DND-41 (cell line): ENCODE data around the gene R3HDM1.

ENCODE experiments used
- ATAC-seq: fragments of 200-7000 bp; cut with Tn5 transposase; 3 replicates; pipeline ENCODE4 v1.9.1; 2021; ENCODE audit warnings: low read depth; ENCODE audit not compliant: insufficient read depth
- DNase-seq: peaks from one replicate; pipeline ENCODE4 v3.0.0-alpha.2; 2020
- H2AFZ ChIP-seq: 2 replicates; pipeline ENCODE4 v1.6.0; 2012; ENCODE audit warnings: low read depth, low read length
- H3K27ac ChIP-seq: 2 replicates; pipeline ENCODE4 v1.5.1; 2012; ENCODE audit warnings: low read length, inconsistent platforms
- H3K27me3 ChIP-seq: fragments of 200-600 bp; sonication (generic); 2 replicates; pipeline ENCODE4 v1.6.0; 2012; ENCODE audit warnings: low read length, mild to moderate bottlenecking, inconsistent platforms; ENCODE audit not compliant: insufficient read depth, poor library complexity
- H3K36me3 ChIP-seq: 2 replicates; pipeline ENCODE4 v1.5.1; 2012; ENCODE audit warnings: low read length, inconsistent platforms; ENCODE audit not compliant: insufficient read depth
- H3K4me1 ChIP-seq: 2 replicates; pipeline ENCODE4 v1.5.1; 2012; ENCODE audit warnings: mild to moderate bottlenecking, low read length; ENCODE audit not compliant: insufficient read depth
- H3K4me2 ChIP-seq: 2 replicates; pipeline ENCODE4 v1.6.0; 2012; ENCODE audit warnings: mild to moderate bottlenecking, moderate library complexity, low read length, inconsistent platforms; ENCODE audit not compliant: insufficient read depth
- H3K4me3 ChIP-seq, 2 experiments: fragments of 200-600 bp in 1 of 2; shearing (Covaris generic) in 1 of 2; 2 replicates each; pipeline ENCODE4 v1.5.1; 2012 to 2016; ENCODE audit warnings: inconsistent platforms in 2 of 2, low read length in 2 of 2, mild to moderate bottlenecking in 2 of 2, low read depth in 1 of 2, moderate library complexity in 1 of 2
- H3K79me2 ChIP-seq: 2 replicates; pipeline ENCODE4 v1.6.0; 2012; ENCODE audit warnings: low read length, inconsistent platforms; ENCODE audit not compliant: insufficient read depth
- H3K9ac ChIP-seq: 2 replicates; pipeline ENCODE4 v1.6.0; 2012; ENCODE audit warnings: low read depth, mild to moderate bottlenecking, inconsistent platforms, low read length, moderate library complexity
- H3K9me3 ChIP-seq: 2 replicates; pipeline ENCODE4 v1.5.1; 2012; ENCODE audit warnings: low read length, moderate library complexity, mild to moderate bottlenecking, inconsistent platforms; ENCODE audit not compliant: insufficient read depth, severe bottlenecking
- H4K20me1 ChIP-seq: 2 replicates; pipeline ENCODE4 v1.6.0; 2012; ENCODE audit warnings: low read length; ENCODE audit not compliant: insufficient read depth
- CTCF ChIP-seq: IDR thresholded peaks from 2 replicates; pipeline ENCODE4 v1.5.1; 2012; ENCODE audit warnings: borderline replicate concordance, low read length, moderate library complexity, mild to moderate bottlenecking; ENCODE audit not compliant: poor library complexity, severe bottlenecking; ENCODE audit errors: extremely low read depth
- EZH2 ChIP-seq: IDR thresholded peaks from 3 replicates; pipeline ENCODE4 v1.6.1; 2012; ENCODE audit warnings: borderline replicate concordance, low read depth, mild to moderate bottlenecking, moderate library complexity, low read length, inconsistent platforms; ENCODE audit not compliant: severe bottlenecking

The R3HDM1 gene

GRCh38 chr2:135768863-135769262 lies 237.6 kb downstream of the R3HDM1 start:
- H3K36me3 ChIP-seq: peaks cover 91% of the 10 kb centered on the region
- H3K4me1 ChIP-seq: no peaks in the 10 kb centered on the region
- TF ChIP-seq CTCF (no peak), EZH2 (no peak)
- no peak overlapping the region for H3K4me3 ChIP-seq
- no peak overlapping the region for H2AFZ ChIP-seq
- DNase-seq (no peak), ATAC-seq (no peak)
- H3K27ac ChIP-seq: no peak overlapping the region
- H3K79me2 ChIP-seq: peaks cover 29% of the 10 kb centered on the region
- no peak overlapping the region for H3K9ac ChIP-seq
- no peaks in the 10 kb centered on the region for H3K27me3 ChIP-seq
- H3K9me3 ChIP-seq: no peaks in the 10 kb centered on the region
- no peak overlapping the region for H3K4me2 ChIP-seq
- H4K20me1 ChIP-seq: peaks cover 4% of the 10 kb centered on the region; the same call in 1 of the 2 replicates

DNA sequence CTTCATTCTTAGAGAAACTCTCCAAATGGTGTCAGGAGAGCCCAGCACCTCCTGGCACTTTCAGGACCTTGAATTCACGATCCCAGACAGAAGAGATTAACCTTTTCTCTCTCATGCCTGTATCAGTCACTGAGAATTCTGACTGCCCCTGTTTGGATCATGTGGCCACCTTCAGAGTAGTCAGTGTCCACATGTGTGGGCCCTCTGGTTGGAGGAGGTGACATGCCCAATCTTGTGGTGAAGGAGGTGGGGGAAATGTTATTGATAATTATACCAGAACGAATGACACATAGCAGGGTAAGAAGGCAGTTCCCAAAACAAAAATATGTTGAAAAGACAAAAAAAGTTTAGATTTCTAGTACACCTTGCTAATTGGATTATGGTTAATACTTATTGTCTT lies 242.0 kb downstream of the R3HDM1 start:
- Histone ChIP-seq H4K20me1 (no peaks in the 10 kb centered on the region), H3K9me3 (no peaks in the 10 kb centered on the region), H3K9ac (no peak overlapping the region), H3K27me3 (no peaks in the 10 kb centered on the region), H3K79me2 (peaks cover 4% of the 10 kb centered on the region; the same call in 1 of the 2 replicates), H3K36me3 (peaks cover 93% of the 10 kb centered on the region), H3K4me3 (no peak overlapping the region), H3K4me2 (no peak overlapping the region), H3K4me1 (no peaks in the 10 kb centered on the region), H3K27ac (no peak overlapping the region), H2AFZ (no peak overlapping the region)
- TF ChIP-seq EZH2 (no peak), CTCF (no peak)
- no peak for DNase-seq
- no peak for ATAC-seq

- DNase-seq: no peak
- Histone ChIP-seq H3K36me3 (peaks cover 93% of the 10 kb centered on the region), H3K27ac (no peak overlapping the region)
These were observed 242.6 kb downstream of the R3HDM1 start for GRCh38 chr2:135773917-135774316.

More at GRCh38 chr2:135773917-135774316, 242.6 kb downstream of the R3HDM1 start:
- Histone ChIP-seq H3K27me3 (no peaks in the 10 kb centered on the region), H4K20me1 (no peaks in the 10 kb centered on the region), H3K4me1 (no peaks in the 10 kb centered on the region), H3K9me3 (no peaks in the 10 kb centered on the region), H3K4me3 (no peak overlapping the region), H3K4me2 (no peak overlapping the region), H2AFZ (no peak overlapping the region), H3K9ac (no peak overlapping the region), H3K79me2 (peaks cover 2% of the 10 kb centered on the region; the same call in 1 of the 2 replicates)
- no peak for TF ChIP-seq EZH2
- TF ChIP-seq CTCF: no peak
- ATAC-seq: no peak
